Measurements from ENCODE around the gene COL21A1.

COL21A1 gene

GRCh38 chr6:56214041-56214702, 33.2 kb downstream of the COL21A1 start:
- DNase-seq (ENCODE audit: low read depth in 1 of 2, low spot score in 1 of 2), result no peak
- in situ Hi-C loops (cut with HindIII; ENCODE audit: low pct_unique_long_range_greater_than_20kb, low sequenced_read_pairs), result no loop called here
- no peak for TF ChIP-seq JUND (IDR thresholded peaks at IDR 0.05; ENCODE audit: low read depth)

DNA sequence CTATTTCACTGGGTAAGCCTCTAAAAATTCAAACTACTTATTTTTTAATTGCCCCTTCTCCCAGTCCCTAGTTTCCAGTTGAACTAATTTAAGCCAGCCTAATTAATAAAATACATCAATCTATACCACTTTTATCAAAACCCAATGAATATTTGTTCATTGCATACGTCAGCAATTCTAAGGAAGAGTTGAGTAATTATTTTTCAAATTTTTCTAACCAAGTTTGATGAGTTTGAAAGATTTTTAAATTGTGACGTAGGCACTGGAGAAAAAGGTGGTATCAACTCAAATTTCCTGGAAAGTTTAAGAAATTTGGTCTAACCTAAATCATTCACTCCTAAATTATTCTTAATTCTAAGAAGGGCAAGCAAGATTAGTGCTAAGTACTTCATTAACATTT, 35.7 kb downstream of the COL21A1 start:
- no peak for TF ChIP-seq JUND (IDR thresholded peaks at IDR 0.05; ENCODE audit: low read depth)
- DNase-seq (ENCODE audit: low read depth in 1 of 2, low spot score in 1 of 2), result no peak
- in situ Hi-C loops (cut with HindIII; ENCODE audit: low pct_unique_long_range_greater_than_20kb, low sequenced_read_pairs), result no loop called here

GRCh38 chr6:56204134-56204533, 43.2 kb downstream of the COL21A1 start:
- no peak for DNase-seq (ENCODE audit: low read depth in 1 of 2, low spot score in 1 of 2)
- in situ Hi-C loops (cut with HindIII; ENCODE audit: low pct_unique_long_range_greater_than_20kb, low sequenced_read_pairs), result no loop called here
- no peak for TF ChIP-seq JUND (IDR thresholded peaks at IDR 0.05; ENCODE audit: low read depth)

DNA sequence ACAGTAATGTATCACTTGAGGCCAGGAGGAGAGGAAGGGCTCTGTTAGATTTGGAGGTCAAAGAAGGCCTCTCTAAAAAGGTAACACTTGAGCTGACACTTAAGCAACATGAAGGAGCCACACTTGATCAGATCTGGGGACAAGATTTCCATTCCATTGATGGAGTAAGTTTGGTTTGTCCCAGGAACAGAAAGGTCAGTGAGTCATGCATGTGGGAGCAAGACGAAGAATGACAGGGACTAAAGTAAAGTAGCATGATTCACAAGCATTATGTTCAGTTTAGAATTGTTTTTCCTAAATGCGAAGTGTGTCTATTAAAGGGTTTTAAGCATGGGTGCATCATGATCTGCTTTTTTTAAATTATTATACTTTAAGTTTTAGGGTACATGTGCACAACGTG, 47.4 kb downstream of the COL21A1 start:
- no peak for DNase-seq (ENCODE audit: low read depth in 1 of 2, low spot score in 1 of 2)
- no peak for TF ChIP-seq JUND (IDR thresholded peaks at IDR 0.05; ENCODE audit: low read depth)
- in situ Hi-C loops (cut with HindIII; ENCODE audit: low pct_unique_long_range_greater_than_20kb, low sequenced_read_pairs), result no loop called here

DNA sequence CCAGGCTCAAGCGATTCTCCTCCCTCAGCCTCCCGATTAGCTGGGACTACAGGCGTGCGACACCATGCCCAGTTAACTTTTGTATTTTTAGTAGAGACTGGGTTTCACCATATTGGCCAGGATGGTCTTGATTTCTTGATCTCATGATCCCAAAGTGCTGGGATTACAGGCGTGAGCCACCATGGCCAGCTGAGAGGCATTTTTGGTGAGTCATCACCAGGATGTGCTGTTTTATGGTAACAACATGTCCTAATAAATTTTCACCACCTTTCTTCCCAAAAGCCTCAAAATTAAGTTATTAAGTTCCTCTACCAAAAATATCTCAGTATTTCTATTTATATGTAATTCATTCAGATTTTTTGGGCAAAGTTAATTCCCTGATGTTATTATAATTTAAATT, 53.5 kb downstream of the COL21A1 start:
- DNase-seq (ENCODE audit: low read depth in 1 of 2, low spot score in 1 of 2), result no peak
- in situ Hi-C loops (cut with HindIII; ENCODE audit: low pct_unique_long_range_greater_than_20kb, low sequenced_read_pairs), result no loop called here
- no peak for TF ChIP-seq JUND (IDR thresholded peaks at IDR 0.05; ENCODE audit: low read depth)

GRCh38 chr6:56188429-56188828, 59.0 kb downstream of the COL21A1 start:
- no peak for DNase-seq (ENCODE audit: low read depth in 1 of 2, low spot score in 1 of 2)
- in situ Hi-C loops (cut with HindIII; ENCODE audit: low pct_unique_long_range_greater_than_20kb, low sequenced_read_pairs), result no loop called here
- no peak for TF ChIP-seq JUND (IDR thresholded peaks at IDR 0.05; ENCODE audit: low read depth)

GRCh38 chr6:56187686-56188085, 59.7 kb downstream of the COL21A1 start:
- TF ChIP-seq JUND (IDR thresholded peaks at IDR 0.05; ENCODE audit: low read depth), result no peak
- in situ Hi-C loops (cut with HindIII; ENCODE audit: low pct_unique_long_range_greater_than_20kb, low sequenced_read_pairs), result no loop called here

DNA sequence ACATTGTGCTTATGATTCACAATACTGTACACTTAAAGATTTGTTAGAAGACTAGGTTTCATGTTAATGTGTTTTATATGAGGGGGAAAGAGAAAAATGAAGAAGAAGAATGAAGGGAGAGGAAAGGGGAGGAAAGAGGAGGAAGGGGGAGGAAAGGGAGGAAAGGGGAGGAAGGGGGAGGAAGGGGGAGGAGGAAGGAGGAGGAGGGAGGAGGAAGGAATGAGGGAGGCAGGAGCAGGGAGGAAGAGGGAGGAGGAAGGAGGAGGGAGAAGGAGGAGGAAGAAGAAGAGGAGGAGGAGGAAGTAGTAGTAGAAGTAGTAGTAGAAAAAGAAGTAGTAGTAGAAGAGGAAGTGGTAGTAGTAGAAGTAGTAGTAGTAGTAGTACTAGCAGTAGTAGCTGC, 70.6 kb downstream of the COL21A1 start:
- TF ChIP-seq JUND (IDR thresholded peaks at IDR 0.05; ENCODE audit: low read depth), result no peak
- no peak for DNase-seq (ENCODE audit: low read depth in 1 of 2, low spot score in 1 of 2)
- in situ Hi-C loops (cut with HindIII; ENCODE audit: low pct_unique_long_range_greater_than_20kb, low sequenced_read_pairs), result no loop called here

More at GRCh38 chr6:56187686-56188085, 59.7 kb downstream of the COL21A1 start:
- DNase-seq (ENCODE audit: low read depth in 1 of 2, low spot score in 1 of 2), result no peak

DNA sequence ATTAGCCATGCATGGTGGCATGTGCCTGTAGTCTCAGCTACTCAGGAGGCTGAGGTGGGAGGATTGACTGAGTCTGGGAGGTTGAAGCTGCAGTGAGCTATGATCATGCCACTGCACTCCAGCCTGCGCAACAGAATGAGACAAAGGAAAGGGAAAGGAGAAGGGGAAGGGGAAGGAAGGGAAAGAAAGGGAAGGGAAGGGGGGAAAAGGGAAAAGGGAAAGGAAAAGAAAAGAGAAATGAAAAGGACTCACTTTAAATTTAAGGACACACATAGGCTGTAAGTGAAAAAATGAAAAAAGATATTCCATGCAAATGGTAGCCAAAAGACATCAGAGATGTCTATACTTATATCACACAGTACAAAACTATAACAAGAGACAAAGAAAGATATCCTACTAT, 74.2 kb downstream of the COL21A1 start:
- TF ChIP-seq JUND (IDR thresholded peaks at IDR 0.05; ENCODE audit: low read depth), result no peak
- DNase-seq (ENCODE audit: low read depth in 1 of 2, low spot score in 1 of 2), result no peak
- in situ Hi-C loops (cut with HindIII; ENCODE audit: low pct_unique_long_range_greater_than_20kb, low sequenced_read_pairs), result no loop called here

- no peak for DNase-seq (ENCODE audit: low read depth in 1 of 2, low spot score in 1 of 2)
- in situ Hi-C loops (cut with HindIII; ENCODE audit: low pct_unique_long_range_greater_than_20kb, low sequenced_read_pairs), result no loop called here
- TF ChIP-seq JUND (IDR thresholded peaks at IDR 0.05; ENCODE audit: low read depth), result no peak
Measured at GRCh38 chr6:56172144-56172543, 75.2 kb downstream of the COL21A1 start.

GRCh38 chr6:56169366-56169765, 78.0 kb downstream of the COL21A1 start:
- no peak for DNase-seq (ENCODE audit: low read depth in 1 of 2, low spot score in 1 of 2)
- no peak for TF ChIP-seq JUND (IDR thresholded peaks at IDR 0.05; ENCODE audit: low read depth)
- in situ Hi-C loops (cut with HindIII; ENCODE audit: low pct_unique_long_range_greater_than_20kb, low sequenced_read_pairs), result no loop called here

DNA sequence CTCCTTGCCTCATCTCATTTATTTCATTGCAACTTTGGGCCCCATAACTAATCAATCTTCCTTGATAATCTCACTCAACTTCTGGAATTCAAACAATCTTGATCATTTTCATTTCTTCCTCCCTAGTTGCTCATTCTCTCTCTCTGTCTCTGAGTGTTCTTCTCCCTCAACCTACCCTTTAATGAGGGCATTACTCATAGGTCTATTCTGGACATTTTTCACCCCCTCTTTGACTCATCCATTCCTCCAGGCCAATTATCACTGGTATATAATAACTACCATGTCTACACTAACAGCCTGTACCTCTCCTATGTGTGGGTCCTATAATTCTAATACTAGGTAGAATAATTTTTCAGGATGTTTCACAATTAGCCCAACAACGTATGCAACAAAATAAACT, 78.8 kb downstream of the COL21A1 start:
- DNase-seq (ENCODE audit: low read depth in 1 of 2, low spot score in 1 of 2), result no peak
- in situ Hi-C loops (cut with HindIII; ENCODE audit: low pct_unique_long_range_greater_than_20kb, low sequenced_read_pairs), result no loop called here
- TF ChIP-seq JUND (IDR thresholded peaks at IDR 0.05; ENCODE audit: low read depth), result no peak

- no peak for DNase-seq (ENCODE audit: low read depth in 1 of 2, low spot score in 1 of 2)
- in situ Hi-C loops (cut with HindIII; ENCODE audit: low pct_unique_long_range_greater_than_20kb, low sequenced_read_pairs), result no loop called here
- no peak for TF ChIP-seq JUND (IDR thresholded peaks at IDR 0.05; ENCODE audit: low read depth)
Measured at GRCh38 chr6:56162081-56162480, 85.3 kb downstream of the COL21A1 start.

DNA sequence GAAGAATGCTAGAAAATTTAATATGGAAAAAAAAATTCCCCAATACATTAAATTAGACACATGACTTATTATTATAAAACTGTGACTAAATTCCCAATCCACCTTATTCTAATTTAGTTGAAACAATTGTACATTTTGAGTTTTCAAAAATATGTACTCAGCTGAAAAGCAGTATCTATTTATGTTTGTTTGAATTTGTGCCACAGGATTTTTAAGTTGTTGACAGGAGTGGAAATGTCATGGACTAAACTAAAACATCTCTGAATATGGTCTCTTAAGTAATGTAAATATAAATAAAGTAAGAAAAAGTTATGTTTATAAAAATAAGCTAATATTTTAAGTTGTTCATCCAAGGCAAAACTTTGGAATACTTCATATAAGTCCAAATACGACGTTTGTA, 86.9 kb downstream of the COL21A1 start:
- in situ Hi-C loops (cut with HindIII; ENCODE audit: low pct_unique_long_range_greater_than_20kb, low sequenced_read_pairs), result no loop called here
- TF ChIP-seq JUND (IDR thresholded peaks at IDR 0.05; ENCODE audit: low read depth), result no peak
- DNase-seq (ENCODE audit: low read depth in 1 of 2, low spot score in 1 of 2), result no peak

All from T47D (cell line).